Prostate gland (tissue), 2 donors: ENCODE measurements around the gene PPP2R5C.

ENCODE experiments used
- CTCF ChIP-seq, 4 experiments: fragments of 200-600 bp in 2 of 4; fragments of 450-650 bp in 2 of 4; sonication (generic) in 2 of 4; IDR thresholded peaks; 1 replicate in 3 of 4; 2 replicates in 1 of 4; pipeline ENCODE4 v1.5.1; 2016 to 2019; ENCODE audit warnings: antibody characterized with exemption in 4 of 4, mild to moderate bottlenecking in 2 of 4, moderate library complexity in 2 of 4
- POLR2A ChIP-seq: fragments of 450-650 bp; IDR thresholded peaks from one replicate; pipeline ENCODE4 v1.6.1; 2016; ENCODE audit warnings: antibody characterized with exemption, mild to moderate bottlenecking
- POLR2AphosphoS5 ChIP-seq: sonication (generic); formaldehyde crosslinking; IDR thresholded peaks from one replicate; pipeline ENCODE4 v1.6.1; 2017; ENCODE audit warnings: antibody characterized with exemption

- TF ChIP-seq CTCF (IDR thresholded peaks at IDR 0.05) (no peak), POLR2A (no peak), POLR2AphosphoS5 (no peak)
Observed at GRCh38 chr14:101857226-101857625, 95.7 kb downstream of the PPP2R5C start.
